Activated T-cell treated with anti-CD3 and anti-CD28 coated beads for 48 hours (primary cell): ENCODE results near the gene MYH16.
"Not testable (repeated sequence)": the region's sequence is repeated elsewhere in the genome, so short reads cannot be mapped to it uniquely, and the experiment has no call there.

Experiments used
- DNase-seq: peaks from one replicate; pipeline ENCODE4 v3.0.0-alpha.2; 2020; ENCODE audit warnings: low read depth

The MYH16 gene

DNA sequence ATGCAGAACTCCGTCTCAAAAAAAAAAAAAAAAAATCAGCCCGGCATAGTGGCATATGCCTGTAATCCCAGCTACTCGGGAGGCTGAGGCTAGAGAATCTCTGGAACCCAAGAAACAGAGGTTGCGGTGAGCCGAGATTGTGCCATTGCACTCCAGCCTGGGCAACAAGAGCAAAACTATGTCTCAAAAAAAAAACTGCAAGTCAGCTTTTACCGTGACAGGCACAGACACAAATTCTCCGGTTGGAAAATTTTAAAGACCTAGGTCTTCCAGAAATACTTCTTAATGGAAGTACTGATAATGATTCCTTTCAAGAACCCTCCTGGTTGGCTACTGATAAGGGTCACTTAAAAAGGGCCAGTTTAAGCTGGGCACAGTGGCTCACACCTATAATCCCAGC is 82.5 kb downstream of the MYH16 start:
- no peak for DNase-seq

DNA sequence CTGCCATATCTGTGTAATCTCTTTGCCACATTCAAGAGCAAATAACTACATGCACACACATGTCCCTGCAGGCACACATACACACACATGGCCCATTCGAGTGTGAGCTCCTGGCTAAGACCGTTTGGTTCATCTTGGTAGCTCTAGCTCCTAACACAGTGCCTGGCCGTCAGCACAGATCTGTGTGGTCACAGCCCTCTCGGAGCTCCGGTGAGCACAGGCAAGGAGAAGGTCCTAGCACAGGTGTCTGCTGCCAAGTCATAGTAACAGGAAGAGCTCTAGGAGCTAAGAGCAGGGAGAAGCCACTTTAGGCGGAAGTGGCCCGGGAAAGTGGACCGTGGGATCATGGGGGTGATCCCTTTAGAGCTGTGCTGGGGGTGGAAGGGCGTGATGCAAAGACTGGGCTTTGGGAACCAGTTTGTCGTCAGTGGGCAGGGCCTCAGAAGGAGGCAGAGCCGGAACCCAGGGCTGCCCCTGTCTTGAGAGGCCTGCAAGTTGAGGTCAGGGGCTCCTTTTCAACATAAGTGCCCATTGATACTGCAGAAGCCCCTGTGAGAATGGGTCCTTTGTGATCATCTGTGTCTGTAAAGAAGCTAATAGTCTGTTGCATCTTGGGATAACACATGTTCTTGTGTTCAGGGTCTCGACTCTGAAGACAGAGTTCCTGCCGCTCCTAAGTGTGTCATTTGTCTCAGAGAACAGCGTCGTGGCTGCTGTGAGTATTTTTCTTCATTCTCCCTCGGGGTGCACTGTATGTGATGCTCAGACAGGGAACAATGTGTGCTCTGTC is 85.3 kb downstream of the MYH16 start:
- no peak for DNase-seq

- not testable (repeated sequence) for DNase-seq
Observed at GRCh38 chr7:99358521-99358920, 85.9 kb downstream of the MYH16 start.

DNA sequence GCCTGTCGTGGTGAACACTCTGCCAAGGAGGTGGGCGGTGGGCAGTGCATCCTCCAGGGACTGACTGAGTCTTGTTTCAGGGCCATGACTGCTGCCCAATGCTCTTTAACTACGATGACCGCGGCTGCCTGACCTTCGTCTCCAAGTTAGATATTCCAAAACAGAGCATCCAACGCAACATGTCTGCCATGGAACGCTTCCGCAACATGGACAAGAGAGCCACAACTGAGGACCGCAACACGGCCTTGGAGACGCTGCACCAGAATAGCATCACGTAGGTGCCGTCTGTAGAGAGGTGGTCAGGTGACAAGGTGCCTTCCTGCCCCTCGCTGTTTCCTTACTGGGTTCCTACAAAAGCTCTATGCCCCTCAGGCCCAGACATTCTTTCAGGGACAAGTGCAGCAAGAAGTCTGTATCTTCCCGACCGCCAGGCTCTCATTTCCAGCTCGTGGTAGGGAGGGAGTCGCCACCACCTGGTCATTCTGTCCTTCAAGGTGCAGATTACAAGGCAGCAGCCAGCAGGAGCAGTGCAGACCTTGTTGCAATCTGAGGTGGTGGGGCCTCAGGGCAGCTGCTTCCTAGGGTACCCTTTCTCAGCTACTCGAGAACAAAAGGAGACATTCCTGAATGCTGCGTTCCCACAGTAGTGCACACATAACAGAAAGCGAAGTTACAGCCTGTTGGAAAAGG is 87.0 kb downstream of the MYH16 start:
- DNase-seq: no peak
